ENCODE measurements around the gene L3MBTL4. TPM values are rescaled to one million over a fixed set of nuclear protein-coding genes. Genes with fewer than 3 reads are reported as not detected.

The L3MBTL4 gene
- total RNA-seq, 1 experiment from 2014 or later = 0.87 TPM

DNA sequence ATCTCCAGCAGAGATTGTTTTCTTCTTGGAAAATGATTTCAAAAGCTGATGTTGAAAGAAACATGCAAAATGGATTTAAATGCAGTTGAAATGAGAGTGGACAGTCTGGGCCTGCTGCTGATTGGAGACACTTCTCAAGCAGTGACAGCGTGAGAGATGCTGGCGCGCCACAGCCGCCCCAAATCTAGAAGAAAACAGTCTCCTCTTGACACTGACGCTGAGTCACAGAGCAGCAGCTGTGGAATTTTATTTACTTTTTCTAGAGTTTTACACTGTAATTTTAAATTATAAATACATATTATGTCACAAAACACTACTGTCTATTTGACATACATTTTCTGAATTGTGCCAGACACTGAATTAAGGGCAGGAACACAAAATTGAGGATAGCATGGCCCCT, 397.5 kb downstream of the L3MBTL4 start:
- H3K4me3 ChIP-seq (ENCODE audit: low read depth in 2 of 2, low read length in 2 of 2) = no peak overlapping the region
- no peaks in the 10 kb centered on the region for H3K4me1 ChIP-seq (ENCODE audit: control insufficient read depth, insufficient read depth, low read length)
- no peaks in the 10 kb centered on the region for H3K27me3 ChIP-seq (ENCODE audit: control insufficient read depth, insufficient read depth, low read length)
- TF ChIP-seq POLR2AphosphoS5 (IDR thresholded peaks at IDR 0.05; ENCODE audit: low read depth, low read length) (no peak), TCF7L2 (IDR thresholded peaks at IDR 0.05; ENCODE audit: low read depth, low read length) (no peak), SIN3A (IDR thresholded peaks at IDR 0.05; ENCODE audit: borderline replicate concordance, insufficient read depth, low read depth, low read length) (no peak)
- H3K9me3 ChIP-seq (ENCODE audit: control insufficient read depth, insufficient read depth, low read depth, low read length) = no peaks in the 10 kb centered on the region
- BruUV-seq (replicated peaks) = no TSS peak
- POLR2A ChIA-PET = no interaction called here
- intact Hi-C loops (cut with micrococcal nuclease; ENCODE audit: unreplicated experiment) = no loop called here
- no peak for ATAC-seq
- no peak for DNase-seq (ENCODE audit: low read depth, low spot score)
- no peak overlapping the region for H3K27ac ChIP-seq (ENCODE audit: low read length)
- no peaks in the 10 kb centered on the region for H3K36me3 ChIP-seq (ENCODE audit: control insufficient read depth, insufficient read depth, low read length)
- in situ Hi-C loops (cut with HindIII; ENCODE audit: low pct_unique_long_range_greater_than_20kb, low sequenced_read_pairs) = no loop called here
- CTCF ChIA-PET = no interaction called here

DNA sequence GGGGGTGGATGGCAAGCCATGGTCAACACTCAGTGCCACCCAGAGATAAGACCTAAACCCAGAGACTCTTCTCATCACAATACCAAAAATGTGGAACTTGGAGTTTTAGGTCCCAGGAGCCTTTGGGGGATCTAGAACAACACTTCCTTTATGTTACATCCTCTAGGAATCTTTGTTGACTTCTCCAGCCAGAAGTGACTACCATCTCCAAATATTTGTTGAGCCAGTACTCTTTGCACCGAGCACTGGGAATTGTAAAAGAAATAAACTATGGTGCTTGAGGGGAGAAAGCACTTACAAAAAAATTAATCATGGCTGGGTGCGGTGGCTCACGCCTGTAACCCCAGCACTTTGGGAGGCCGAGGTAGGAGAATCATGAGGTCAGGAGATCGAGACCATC, 399.3 kb downstream of the L3MBTL4 start:
- DNase-seq (ENCODE audit: low read depth, low spot score) (no peak), ATAC-seq (no peak)
- in situ Hi-C loops (cut with HindIII; ENCODE audit: low pct_unique_long_range_greater_than_20kb, low sequenced_read_pairs) (no loop called here), intact Hi-C loops (cut with micrococcal nuclease; ENCODE audit: unreplicated experiment) (no loop called here)
- Histone ChIP-seq H3K4me3 (ENCODE audit: low read depth in 2 of 2, low read length in 2 of 2) (no peak overlapping the region), H3K4me1 (ENCODE audit: control insufficient read depth, insufficient read depth, low read length) (no peaks in the 10 kb centered on the region), H3K9me3 (ENCODE audit: control insufficient read depth, insufficient read depth, low read depth, low read length) (no peaks in the 10 kb centered on the region), H3K36me3 (ENCODE audit: control insufficient read depth, insufficient read depth, low read length) (no peaks in the 10 kb centered on the region), H3K27me3 (ENCODE audit: control insufficient read depth, insufficient read depth, low read length) (no peaks in the 10 kb centered on the region), H3K27ac (ENCODE audit: low read length) (no peak overlapping the region)
- BruUV-seq (replicated peaks) = no TSS peak
- ChIA-PET CTCF (no interaction called here), POLR2A (no interaction called here)
- TF ChIP-seq TCF7L2 (IDR thresholded peaks at IDR 0.05; ENCODE audit: low read depth, low read length) (no peak), SIN3A (IDR thresholded peaks at IDR 0.05; ENCODE audit: borderline replicate concordance, insufficient read depth, low read depth, low read length) (no peak), POLR2AphosphoS5 (IDR thresholded peaks at IDR 0.05; ENCODE audit: low read depth, low read length) (no peak)
- TF ChIP-seq, protein P1, sequence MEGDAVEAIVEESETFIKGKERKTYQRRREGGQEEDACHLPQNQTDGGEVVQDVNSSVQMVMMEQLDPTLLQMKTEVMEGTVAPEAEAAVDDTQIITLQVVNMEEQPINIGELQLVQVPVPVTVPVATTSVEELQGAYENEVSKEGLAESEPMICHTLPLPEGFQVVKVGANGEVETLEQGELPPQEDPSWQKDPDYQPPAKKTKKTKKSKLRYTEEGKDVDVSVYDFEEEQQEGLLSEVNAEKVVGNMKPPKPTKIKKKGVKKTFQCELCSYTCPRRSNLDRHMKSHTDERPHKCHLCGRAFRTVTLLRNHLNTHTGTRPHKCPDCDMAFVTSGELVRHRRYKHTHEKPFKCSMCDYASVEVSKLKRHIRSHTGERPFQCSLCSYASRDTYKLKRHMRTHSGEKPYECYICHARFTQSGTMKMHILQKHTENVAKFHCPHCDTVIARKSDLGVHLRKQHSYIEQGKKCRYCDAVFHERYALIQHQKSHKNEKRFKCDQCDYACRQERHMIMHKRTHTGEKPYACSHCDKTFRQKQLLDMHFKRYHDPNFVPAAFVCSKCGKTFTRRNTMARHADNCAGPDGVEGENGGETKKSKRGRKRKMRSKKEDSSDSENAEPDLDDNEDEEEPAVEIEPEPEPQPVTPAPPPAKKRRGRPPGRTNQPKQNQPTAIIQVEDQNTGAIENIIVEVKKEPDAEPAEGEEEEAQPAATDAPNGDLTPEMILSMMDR (IDR thresholded peaks at IDR 0.05) = no peak
- TF ChIP-seq, protein P2, sequence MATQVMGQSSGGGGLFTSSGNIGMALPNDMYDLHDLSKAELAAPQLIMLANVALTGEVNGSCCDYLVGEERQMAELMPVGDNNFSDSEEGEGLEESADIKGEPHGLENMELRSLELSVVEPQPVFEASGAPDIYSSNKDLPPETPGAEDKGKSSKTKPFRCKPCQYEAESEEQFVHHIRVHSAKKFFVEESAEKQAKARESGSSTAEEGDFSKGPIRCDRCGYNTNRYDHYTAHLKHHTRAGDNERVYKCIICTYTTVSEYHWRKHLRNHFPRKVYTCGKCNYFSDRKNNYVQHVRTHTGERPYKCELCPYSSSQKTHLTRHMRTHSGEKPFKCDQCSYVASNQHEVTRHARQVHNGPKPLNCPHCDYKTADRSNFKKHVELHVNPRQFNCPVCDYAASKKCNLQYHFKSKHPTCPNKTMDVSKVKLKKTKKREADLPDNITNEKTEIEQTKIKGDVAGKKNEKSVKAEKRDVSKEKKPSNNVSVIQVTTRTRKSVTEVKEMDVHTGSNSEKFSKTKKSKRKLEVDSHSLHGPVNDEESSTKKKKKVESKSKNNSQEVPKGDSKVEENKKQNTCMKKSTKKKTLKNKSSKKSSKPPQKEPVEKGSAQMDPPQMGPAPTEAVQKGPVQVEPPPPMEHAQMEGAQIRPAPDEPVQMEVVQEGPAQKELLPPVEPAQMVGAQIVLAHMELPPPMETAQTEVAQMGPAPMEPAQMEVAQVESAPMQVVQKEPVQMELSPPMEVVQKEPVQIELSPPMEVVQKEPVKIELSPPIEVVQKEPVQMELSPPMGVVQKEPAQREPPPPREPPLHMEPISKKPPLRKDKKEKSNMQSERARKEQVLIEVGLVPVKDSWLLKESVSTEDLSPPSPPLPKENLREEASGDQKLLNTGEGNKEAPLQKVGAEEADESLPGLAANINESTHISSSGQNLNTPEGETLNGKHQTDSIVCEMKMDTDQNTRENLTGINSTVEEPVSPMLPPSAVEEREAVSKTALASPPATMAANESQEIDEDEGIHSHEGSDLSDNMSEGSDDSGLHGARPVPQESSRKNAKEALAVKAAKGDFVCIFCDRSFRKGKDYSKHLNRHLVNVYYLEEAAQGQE (IDR thresholded peaks at IDR 0.05; ENCODE audit: insufficient read depth in 1 of 2, low read depth in 2 of 2, low read length in 1 of 2) = no peak

DNA sequence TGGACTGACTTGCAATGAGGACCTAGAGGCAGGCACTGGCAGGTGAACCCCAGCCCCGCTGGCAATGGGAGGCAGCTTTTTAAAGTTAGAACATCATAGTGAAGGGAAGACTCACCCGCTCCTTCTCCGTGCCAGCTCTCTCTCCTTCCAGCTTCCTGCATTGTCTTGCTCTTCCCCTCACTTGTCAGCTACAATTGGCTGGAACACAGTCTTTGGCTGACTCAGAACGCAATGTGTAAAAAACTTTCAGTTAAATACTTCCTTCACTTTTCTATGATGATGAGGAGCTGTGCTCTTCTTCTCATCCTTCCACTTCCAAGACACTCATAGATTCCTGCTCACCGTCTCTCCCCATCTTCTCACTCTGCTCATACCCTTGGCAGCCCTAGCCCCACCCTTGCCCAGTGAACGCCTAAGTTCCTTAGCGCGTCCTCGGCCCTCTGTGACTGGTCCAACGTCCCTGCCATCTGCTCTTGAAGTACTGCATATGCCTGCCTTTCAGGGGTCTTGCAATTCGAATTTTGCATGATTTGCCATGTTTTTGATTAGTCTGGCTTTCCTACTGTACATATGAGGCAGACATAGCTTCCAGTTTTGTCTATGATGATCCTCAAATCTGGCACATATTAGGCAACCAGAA, 401.4 kb downstream of the L3MBTL4 start:
- Histone ChIP-seq H3K36me3 (ENCODE audit: control insufficient read depth, insufficient read depth, low read length) (no peaks in the 10 kb centered on the region), H3K27me3 (ENCODE audit: control insufficient read depth, insufficient read depth, low read length) (no peaks in the 10 kb centered on the region), H3K4me3 (ENCODE audit: low read depth in 2 of 2, low read length in 2 of 2) (no peak overlapping the region), H3K27ac (ENCODE audit: low read length) (no peak overlapping the region), H3K4me1 (ENCODE audit: control insufficient read depth, insufficient read depth, low read length) (no peaks in the 10 kb centered on the region), H3K9me3 (ENCODE audit: control insufficient read depth, insufficient read depth, low read depth, low read length) (no peaks in the 10 kb centered on the region)
- TF ChIP-seq, protein P2 (IDR thresholded peaks at IDR 0.05; ENCODE audit: insufficient read depth in 1 of 2, low read depth in 2 of 2, low read length in 1 of 2) = no peak
- TF ChIP-seq TCF7L2 (IDR thresholded peaks at IDR 0.05; ENCODE audit: low read depth, low read length) = no peak
- TF ChIP-seq POLR2AphosphoS5 (IDR thresholded peaks at IDR 0.05; ENCODE audit: low read depth, low read length) = no peak
- TF ChIP-seq SIN3A (IDR thresholded peaks at IDR 0.05; ENCODE audit: borderline replicate concordance, insufficient read depth, low read depth, low read length) = no peak
- TF ChIP-seq, protein P1 (IDR thresholded peaks at IDR 0.05) = no peak
- no TSS peak for BruUV-seq (replicated peaks)
- intact Hi-C loops (cut with micrococcal nuclease; ENCODE audit: unreplicated experiment) (no loop called here), in situ Hi-C loops (cut with HindIII; ENCODE audit: low pct_unique_long_range_greater_than_20kb, low sequenced_read_pairs) (no loop called here)
- DNase-seq (ENCODE audit: low read depth, low spot score) (no peak), ATAC-seq (no peak)
- ChIA-PET POLR2A (no interaction called here), CTCF (no interaction called here)

Measured in Panc1 (cell line).